B cell (primary cell): Measurements from ENCODE around the gene CFD. TPM values are rescaled to one million over a fixed set of nuclear protein-coding genes. Genes with fewer than 3 reads are reported as not detected.
A peak's percentile ranks its signal among the peaks of the same experiment; 100 is the strongest.

Experiments
- ATAC-seq: fragments of 200-7000 bp; cut with Tn5 transposase; one replicate; pipeline ENCODE4 v1.10.0; 2021; ENCODE audit warnings: low read depth, mild to moderate bottlenecking, moderate number of reproducible peaks, moderate library complexity
- CTCF ChIA-PET: fragments of 350-600 bp; sonication (Branson Sonifier 250); formaldehyde crosslinking; loops from one replicate; lab custom pipeline; 2021; ENCODE audit warnings: antibody characterized with exemption, inconsistent platforms; lab: Charles Lee
- POLR2A ChIA-PET: fragments of 350-600 bp; sonication (Branson Sonifier 250); formaldehyde crosslinking; loops from one replicate; lab custom pipeline; 2021; ENCODE audit warnings: antibody characterized with exemption; lab: Charles Lee
- DNase-seq: peaks from one replicate; pipeline ENCODE4 v3.0.0; 2013
- H2AFZ ChIP-seq: 2 replicates; pipeline ENCODE4 v1.6.1; 2012; ENCODE audit warnings: mild to moderate bottlenecking, low read depth, low read length; ENCODE audit not compliant: insufficient read depth, poor library complexity, severe bottlenecking
- H3K27ac ChIP-seq, 2 donors: 1 replicate in 1 of 2; 2 replicates in 1 of 2; pipeline ENCODE4 v1.5.1; 2012 to 2013; ENCODE audit warnings: low read length in 2 of 2, mild to moderate bottlenecking in 2 of 2, moderate library complexity in 1 of 2
- H3K27me3 ChIP-seq, 4 experiments: fragments of 200-600 bp in 1 of 4; sonication (generic) in 1 of 4; replicated peaks in 1 of 4; 1 replicate in 2 of 4; 2 replicates in 2 of 4; pipeline versions ENCODE4 v1.6.1 to v1.7.0; 2013 to 2016; ENCODE audit warnings: low read length in 3 of 4, mild to moderate bottlenecking in 2 of 4, mixed read lengths in 1 of 4, moderate library complexity in 1 of 4; ENCODE audit not compliant: insufficient read depth in 4 of 4, control insufficient read depth in 3 of 4; ENCODE audit errors: control extremely low read depth in 1 of 4
- H3K36me3 ChIP-seq, 2 experiments: replicated peaks in 1 of 2; 1 replicate in 1 of 2; 2 replicates in 1 of 2; pipeline versions ENCODE4 v1.6.1 to v1.7.1; 2013; ENCODE audit warnings: low read length in 1 of 2; ENCODE audit not compliant: insufficient read depth in 2 of 2, control insufficient read depth in 1 of 2; ENCODE audit errors: control extremely low read depth in 1 of 2, extremely low read depth in 1 of 2
- H3K4me1 ChIP-seq, 2 donors: fragments of 200-600 bp in 1 of 2; sonication (generic) in 1 of 2; 1 replicate in 1 of 2; 2 replicates in 1 of 2; pipeline versions ENCODE4 v1.5.1 to v1.6.1; 2013 to 2017; ENCODE audit warnings: low read length in 2 of 2; ENCODE audit not compliant: control insufficient read depth in 2 of 2, insufficient read depth in 2 of 2
- H3K4me2 ChIP-seq: replicated peaks from 2 replicates; pipeline ENCODE3; 2012; ENCODE audit warnings: mild to moderate bottlenecking, low read depth, low read length; ENCODE audit not compliant: poor library complexity, severe bottlenecking
- H3K4me3 ChIP-seq, 5 experiments: fragments of 200-600 bp in 1 of 5; sonication (generic) in 1 of 5; 1 replicate in 3 of 5; 2 replicates in 2 of 5; pipeline versions ENCODE4 v1.5.1 to v1.7.0; 2011 to 2016; ENCODE audit warnings: low read length in 4 of 5, mild to moderate bottlenecking in 4 of 5, low read depth in 2 of 5, control low read depth in 1 of 5, moderate library complexity in 1 of 5; ENCODE audit not compliant: insufficient read depth in 1 of 5; ENCODE audit errors: control extremely low read depth in 1 of 5, extremely low read depth in 1 of 5
- H3K79me2 ChIP-seq: fragments of 200-600 bp; sonication (generic); one replicate; pipeline ENCODE4 v1.6.0; 2016; ENCODE audit warnings: low read length; ENCODE audit not compliant: control insufficient read depth, insufficient read depth
- H3K9ac ChIP-seq: fragments of 200-600 bp; sonication (generic); 2 replicates; pipeline ENCODE4 v1.6.1; 2017; ENCODE audit warnings: mild to moderate bottlenecking, low read length, moderate library complexity
- H3K9me3 ChIP-seq, 3 donors: one replicate each; pipeline versions ENCODE4 v1.6.1 to v1.7.1; 2013; ENCODE audit warnings: low read length in 2 of 3; ENCODE audit not compliant: control insufficient read depth in 2 of 3, insufficient read depth in 1 of 3; ENCODE audit errors: control extremely low read depth in 1 of 3
- H4K20me1 ChIP-seq: 2 replicates; pipeline ENCODE4 v1.6.0; 2012; ENCODE audit warnings: mild to moderate bottlenecking, low read length; ENCODE audit not compliant: insufficient read depth, control insufficient read depth, poor library complexity, severe bottlenecking
- H3K27ac Mint-ChIP-seq: one replicate; pipeline ENCODE4 v1.8.0; 2021; ENCODE audit warnings: mixed read lengths
- H3K27me3 Mint-ChIP-seq: one replicate; pipeline ENCODE4 v1.8.0; 2021; ENCODE audit warnings: mixed read lengths
- H3K4me1 Mint-ChIP-seq: one replicate; pipeline ENCODE4 v1.8.0; 2021; ENCODE audit warnings: mixed read lengths
- H3K4me3 Mint-ChIP-seq: one replicate; pipeline ENCODE4 v1.8.0; 2021; ENCODE audit warnings: mixed read lengths
- H3K9me3 Mint-ChIP-seq: one replicate; pipeline ENCODE4 v1.8.0; 2022; ENCODE audit warnings: mixed read lengths; ENCODE audit not compliant: insufficient read depth
- EZH2 ChIP-seq: IDR thresholded peaks from 2 replicates; pipeline ENCODE4 v1.6.1; 2012; ENCODE audit warnings: borderline replicate concordance, low read depth, mild to moderate bottlenecking, moderate library complexity, low read length; ENCODE audit not compliant: insufficient read depth, poor library complexity, severe bottlenecking
- WGBS: methylation state at CpG from one replicate; pipeline ENCODE4 v1.1.5; 2013; ENCODE audit warnings: missing lambda C conversion rate; ENCODE audit not compliant: insufficient coverage; 5-methylcytosine and 5-hydroxymethylcytosine counted together
- intact Hi-C: fragments of 100-400 bp; cut with micrococcal nuclease; formaldehyde crosslinking; loops from one replicate; pipeline ENCODE4 v1.10.0; 2022
- polyA plus RNA-seq: library from polyadenylated mRNA; depleted of rRNA; stranded (reverse); fragments of >200 nt; gene quantifications from 2 replicates; pipeline ENCODE4 v1.2.3, GENCODE V29; 2012
- total RNA-seq, 2 donors: library from RNA; stranded (reverse); fragments of 120-200 nt in 1 of 2; gene quantifications; 1 replicate in 1 of 2; 2 replicates in 1 of 2; pipeline versions ENCODE4 v1.2.3 to v1.2.4, GENCODE V29; 2013 to 2022
- TF ChIP-seq, protein P1 (sequence below): fragments of 200-600 bp; IDR thresholded peaks from one replicate; pipeline ENCODE4 v1.8.0; 2022; ENCODE audit warnings: antibody characterized with exemption, mild to moderate bottlenecking

Gene CFD
- total and polyA plus RNA-seq, 2 donors (not counting 1 experiment from before 2014, with no cell fraction given), result 0.79 to 6.6 TPM

DNA sequence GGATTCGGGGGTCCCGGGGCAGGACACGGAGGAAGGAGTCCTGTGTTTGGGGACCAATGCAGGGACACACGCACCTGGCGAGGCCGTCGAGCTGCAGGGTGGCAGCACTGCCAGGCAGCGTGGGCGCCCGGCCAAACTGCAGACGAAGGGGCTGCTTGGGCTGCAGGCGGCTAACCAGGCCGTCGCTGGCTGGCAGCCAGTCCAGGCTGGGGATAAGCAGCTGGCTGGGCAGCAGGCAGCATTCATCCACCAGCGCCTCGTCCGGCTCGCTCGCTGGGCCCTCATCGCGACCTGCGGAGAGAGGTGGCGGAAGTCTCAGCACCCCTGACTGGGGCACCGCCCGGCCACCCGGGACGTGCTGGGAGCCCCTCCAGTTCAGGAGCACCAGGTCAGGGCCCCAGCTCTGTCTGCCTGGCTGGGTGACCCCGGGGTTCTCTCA is 11.5 kb downstream of the CFD start:
- POLR2A ChIA-PET, result interaction anchor here (0.7 kb wide), 1 partner anchor 103 kb away, joined by 9 read pairs; no protein-coding TSS in a partner anchor
- peaks cover 0 to 17% of the 10 kb centered on the region in 2 experiments for H3K36me3 ChIP-seq
- H3K9ac ChIP-seq, result no peak overlapping the region
- DNase-seq (no peak), ATAC-seq (no peak)
- H3K9me3 ChIP-seq, result peaks cover 0 to 5% (median 0%) of the 10 kb centered on the region in 3 donors
- H3K4me1 ChIP-seq, result peaks cover 8 to 17% of the 10 kb centered on the region in 2 donors
- no peaks in the 10 kb centered on the region for H3K79me2 ChIP-seq
- no peak for TF ChIP-seq EZH2
- TF ChIP-seq, protein P1, sequence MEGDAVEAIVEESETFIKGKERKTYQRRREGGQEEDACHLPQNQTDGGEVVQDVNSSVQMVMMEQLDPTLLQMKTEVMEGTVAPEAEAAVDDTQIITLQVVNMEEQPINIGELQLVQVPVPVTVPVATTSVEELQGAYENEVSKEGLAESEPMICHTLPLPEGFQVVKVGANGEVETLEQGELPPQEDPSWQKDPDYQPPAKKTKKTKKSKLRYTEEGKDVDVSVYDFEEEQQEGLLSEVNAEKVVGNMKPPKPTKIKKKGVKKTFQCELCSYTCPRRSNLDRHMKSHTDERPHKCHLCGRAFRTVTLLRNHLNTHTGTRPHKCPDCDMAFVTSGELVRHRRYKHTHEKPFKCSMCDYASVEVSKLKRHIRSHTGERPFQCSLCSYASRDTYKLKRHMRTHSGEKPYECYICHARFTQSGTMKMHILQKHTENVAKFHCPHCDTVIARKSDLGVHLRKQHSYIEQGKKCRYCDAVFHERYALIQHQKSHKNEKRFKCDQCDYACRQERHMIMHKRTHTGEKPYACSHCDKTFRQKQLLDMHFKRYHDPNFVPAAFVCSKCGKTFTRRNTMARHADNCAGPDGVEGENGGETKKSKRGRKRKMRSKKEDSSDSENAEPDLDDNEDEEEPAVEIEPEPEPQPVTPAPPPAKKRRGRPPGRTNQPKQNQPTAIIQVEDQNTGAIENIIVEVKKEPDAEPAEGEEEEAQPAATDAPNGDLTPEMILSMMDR, result no peak
- H3K27ac ChIP-seq, result no peak overlapping the region
- H3K4me3 ChIP-seq, result no peak overlapping the region
- H3K27me3 ChIP-seq, result no peaks in the 10 kb centered on the region
- no peak overlapping the region for H2AFZ ChIP-seq
- over 99% methylated on average over 28 of the region's 28 CpGs for WGBS
- peaks cover 7% of the 10 kb centered on the region for H4K20me1 ChIP-seq
- no peak overlapping the region for H3K27ac Mint-ChIP-seq
- H3K27me3 Mint-ChIP-seq, result no peaks in the 10 kb centered on the region
- no peak overlapping the region for H3K4me3 Mint-ChIP-seq
- CTCF ChIA-PET, result no interaction called here
- no peaks in the 10 kb centered on the region for H3K9me3 Mint-ChIP-seq
- peaks cover 9% of the 10 kb centered on the region for H3K4me1 Mint-ChIP-seq
- H3K4me2 ChIP-seq, result no peak overlapping the region
- intact Hi-C loops, result no loop called here

DNA sequence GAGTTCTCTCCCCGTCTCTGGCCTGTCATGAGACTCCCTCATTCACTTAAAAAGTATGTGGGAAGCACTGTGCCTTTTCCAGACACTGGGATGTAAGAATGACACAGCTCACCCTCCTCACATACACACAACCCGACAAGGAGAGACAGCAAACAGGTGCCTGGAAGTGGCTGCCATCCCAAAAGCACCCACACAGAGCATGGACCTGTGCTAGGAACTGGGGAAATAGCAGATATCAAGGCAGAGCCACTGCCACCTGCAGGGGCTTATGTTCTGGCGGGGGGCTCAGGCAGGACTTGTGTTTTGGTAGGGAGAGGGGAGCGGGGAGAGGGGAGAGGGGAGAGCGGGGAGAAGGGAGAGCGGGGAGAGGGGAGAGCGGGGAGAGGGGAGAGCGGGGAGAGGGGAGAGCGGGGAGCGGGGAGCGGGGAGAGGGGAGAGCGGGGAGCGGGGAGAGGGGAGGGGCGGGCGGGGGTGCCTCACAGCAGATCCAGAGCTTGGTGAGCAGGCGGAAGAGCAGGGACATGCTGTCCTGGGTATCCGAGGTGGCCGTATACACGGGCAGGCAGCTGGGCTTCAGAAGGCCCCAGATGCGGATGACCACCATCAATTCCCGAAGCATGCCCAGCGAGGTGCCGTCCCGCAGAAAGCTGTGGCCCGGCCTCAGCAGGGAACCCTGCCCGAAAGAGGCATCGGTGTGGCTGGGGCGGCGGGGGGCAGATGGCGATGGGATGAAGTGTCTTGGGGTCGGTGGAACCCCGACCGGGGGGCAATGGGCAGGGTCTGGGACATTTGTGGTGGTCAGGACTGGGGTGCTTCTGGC is 12.2 kb downstream of the CFD start:
- POLR2A ChIA-PET, result interaction anchor here (0.7 kb wide), 1 partner anchor 104 kb away, joined by 9 read pairs; no protein-coding TSS in a partner anchor

More for the DNA sequence above, 12.2 kb downstream of the CFD start:
- TF ChIP-seq, protein P1, result no peak
- no peak for TF ChIP-seq EZH2
- no peaks in the 10 kb centered on the region for H3K27me3 ChIP-seq
- Mint-ChIP-seq H3K27me3 (no peaks in the 10 kb centered on the region), H3K4me3 (no peak overlapping the region), H3K4me1 (peaks cover 9% of the 10 kb centered on the region), H3K27ac (peak overlapping the region; percentile 50), H3K9me3 (no peaks in the 10 kb centered on the region)
- peak overlapping the region; percentile 72 for H3K4me2 ChIP-seq
- CTCF ChIA-PET, result no interaction called here
- intact Hi-C loops, result no loop called here
- peaks cover 8 to 17% of the 10 kb centered on the region in 2 donors for H3K4me1 ChIP-seq
- peak overlapping the region in 2 of 5 experiments; percentile 45 to 60 for H3K4me3 ChIP-seq
- no peaks in the 10 kb centered on the region for H3K79me2 ChIP-seq
- WGBS, result 95% methylated on average over 18 of the region's 33 CpGs
- no peak overlapping the region for H2AFZ ChIP-seq
- peak overlapping the region; percentile 49 for H3K9ac ChIP-seq
- H3K36me3 ChIP-seq, result peaks cover 0 to 17% of the 10 kb centered on the region in 2 experiments
- ATAC-seq (no peak), DNase-seq (peak; percentile 73)
- peaks cover 0 to 5% (median 0%) of the 10 kb centered on the region in 3 donors for H3K9me3 ChIP-seq
- peaks cover 7% of the 10 kb centered on the region for H4K20me1 ChIP-seq
- peak overlapping the region; percentile 38 to 45 for H3K27ac ChIP-seq
